CD4-positive, alpha-beta T cell treated with Interleukin-4 for 4 hours (primary cell): ENCODE data around the gene USP48.
"Not testable (repeated sequence)": the region's sequence is repeated elsewhere in the genome, so short reads cannot be mapped to it uniquely, and the experiment has no call there.

Source experiments
- DNase-seq: peaks from one replicate; pipeline ENCODE4 v3.0.0-alpha.2; 2020

Gene USP48

DNA sequence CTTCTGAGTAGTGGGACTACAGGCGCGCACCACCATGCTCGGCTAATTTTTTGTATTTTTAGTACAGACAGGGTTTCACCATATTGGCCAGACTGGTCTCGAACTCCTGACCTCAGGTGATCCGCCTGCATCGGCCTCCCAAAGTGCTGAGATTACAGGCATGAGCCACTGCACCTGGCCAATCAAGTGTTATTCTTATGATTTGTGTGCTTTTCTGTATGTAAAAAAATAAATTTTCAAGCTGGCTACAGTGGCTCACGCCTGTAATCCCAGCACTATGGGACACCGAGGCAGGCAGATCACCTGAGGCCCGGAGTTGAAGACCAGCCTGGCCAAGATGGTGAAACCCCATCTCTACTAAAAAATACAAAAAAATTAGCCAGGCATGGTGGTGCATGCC is 12.3 kb downstream of the USP48 start:
- DNase-seq = not testable (repeated sequence)

DNA sequence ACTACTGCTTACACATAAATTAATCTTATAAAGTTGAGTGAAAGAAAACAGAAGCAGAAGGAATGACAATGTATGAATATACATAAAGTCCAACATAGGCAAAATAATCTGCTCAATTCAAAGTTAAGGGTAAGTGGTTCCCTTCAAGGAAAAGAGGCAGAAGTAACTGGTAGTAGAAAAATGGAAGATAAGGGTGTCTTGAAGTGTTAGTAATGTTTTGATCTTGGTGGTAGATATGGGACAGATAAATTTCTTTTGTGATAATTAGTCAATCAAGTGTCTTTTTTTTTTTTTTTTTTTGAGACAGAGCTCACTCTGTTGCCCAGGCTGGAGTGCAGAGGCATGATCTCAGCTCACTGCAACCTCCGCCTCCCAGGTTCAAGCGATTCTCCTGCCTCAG is 12.7 kb downstream of the USP48 start:
- DNase-seq = no peak

DNA sequence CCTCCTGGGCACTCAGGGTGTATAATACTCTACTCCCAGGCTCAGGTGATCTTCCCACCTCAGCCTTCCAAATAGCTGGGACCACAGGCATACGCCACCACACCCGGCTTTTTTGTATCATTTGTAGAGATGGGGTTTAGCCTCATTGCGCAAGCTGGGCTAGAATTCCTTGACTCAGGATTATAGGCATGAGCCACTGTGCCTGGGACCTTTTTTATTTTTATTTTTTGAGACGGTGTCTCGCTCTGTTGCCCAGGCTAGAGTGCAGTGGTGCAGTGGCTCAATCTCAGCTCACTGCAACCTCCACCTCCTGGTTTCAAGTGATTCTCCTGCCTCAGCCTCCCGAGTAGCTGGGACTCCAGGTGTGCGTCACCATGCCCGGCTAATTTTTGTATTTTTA is 15.8 kb downstream of the USP48 start:
- DNase-seq = not testable (repeated sequence)

DNA sequence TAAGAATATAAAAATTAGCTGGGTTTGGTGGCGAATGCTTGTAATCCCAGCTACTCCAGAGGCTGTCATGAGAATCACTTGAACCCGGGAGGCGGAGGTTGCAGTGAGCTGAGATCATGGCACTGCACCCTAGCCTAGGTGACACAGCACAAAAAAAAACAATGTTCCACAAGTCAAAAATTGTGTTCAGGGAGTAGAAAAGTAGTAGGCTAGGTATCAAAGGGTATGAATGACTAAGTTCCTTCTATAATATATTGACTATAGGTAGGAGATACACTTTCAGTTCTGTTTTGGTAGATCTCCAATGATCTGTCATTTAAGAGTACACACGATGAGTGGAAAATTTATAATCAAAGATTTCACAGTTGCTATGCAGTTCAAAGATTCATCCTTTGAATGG is 16.7 kb downstream of the USP48 start:
- no peak for DNase-seq

DNA sequence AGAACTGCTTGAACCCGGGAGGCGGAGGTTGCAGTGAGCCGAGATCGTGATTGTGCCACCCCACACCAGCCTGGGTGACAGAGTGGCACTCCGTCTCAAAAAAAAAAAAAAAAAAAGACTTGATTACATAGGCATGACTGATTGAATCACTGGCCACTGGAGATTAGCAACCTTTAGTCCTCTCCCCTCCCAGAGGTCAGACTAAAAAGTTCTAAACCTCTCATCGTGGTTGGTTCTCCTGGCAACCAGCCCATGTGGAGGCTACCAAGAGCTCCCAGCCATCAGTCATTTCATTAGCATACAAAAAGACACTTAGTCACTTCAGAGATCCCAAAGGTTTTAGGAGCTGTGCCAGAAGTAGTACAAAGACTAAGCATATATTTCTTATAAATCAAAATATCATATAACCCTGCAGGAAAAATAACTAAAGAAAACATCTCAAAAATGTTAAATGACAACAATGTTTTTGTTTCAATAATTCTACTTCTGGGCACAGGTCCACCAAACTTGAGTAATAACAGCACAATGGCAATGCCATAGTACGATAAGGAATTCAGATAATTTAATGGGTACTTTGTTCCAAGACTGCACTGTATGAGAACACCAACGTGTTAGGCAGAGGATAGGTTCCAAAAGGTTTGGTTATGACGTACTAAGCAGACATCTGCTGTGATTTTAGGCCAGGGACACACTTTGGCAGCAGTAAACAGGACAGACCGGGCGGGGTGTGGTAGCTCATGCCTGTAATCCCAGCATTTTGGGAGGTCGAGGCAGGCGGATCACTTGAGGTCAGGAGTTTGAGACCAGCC is 18.1 kb downstream of the USP48 start:
- no peak for DNase-seq

DNA sequence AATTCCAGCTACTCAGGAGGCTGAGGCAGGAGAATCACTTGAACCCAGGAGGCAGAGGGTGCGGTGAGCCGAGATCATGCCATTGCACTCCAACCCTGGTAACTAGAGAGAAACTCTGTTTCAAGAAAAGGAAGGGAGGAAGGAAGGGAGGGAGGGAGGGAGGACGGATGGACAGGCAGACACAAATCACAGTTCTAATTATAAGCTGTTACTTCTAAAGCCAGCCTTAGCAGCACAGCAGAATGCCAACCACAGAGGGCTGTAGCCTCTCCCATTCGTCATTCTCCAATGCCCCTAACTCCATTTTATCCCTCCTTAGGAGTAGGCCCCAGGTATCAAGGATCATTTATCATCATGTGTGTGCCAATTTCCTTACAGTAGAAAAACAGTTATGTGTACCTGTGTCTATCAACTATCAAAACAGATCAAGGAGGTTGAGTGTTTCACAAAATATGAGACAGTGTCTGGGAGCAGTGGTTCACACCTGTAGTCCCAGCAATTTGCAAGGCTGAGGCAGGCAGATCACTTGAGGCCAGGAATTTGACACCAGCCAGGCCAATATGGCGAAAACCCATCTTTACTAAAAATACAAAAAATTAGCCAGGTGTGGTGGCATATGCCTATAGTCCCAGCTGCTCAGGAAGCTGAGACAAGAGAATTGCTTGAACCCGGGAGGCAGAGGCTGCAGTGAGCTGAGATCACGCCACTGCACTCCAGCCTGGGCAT is 19.1 kb downstream of the USP48 start:
- DNase-seq = no peak

DNA sequence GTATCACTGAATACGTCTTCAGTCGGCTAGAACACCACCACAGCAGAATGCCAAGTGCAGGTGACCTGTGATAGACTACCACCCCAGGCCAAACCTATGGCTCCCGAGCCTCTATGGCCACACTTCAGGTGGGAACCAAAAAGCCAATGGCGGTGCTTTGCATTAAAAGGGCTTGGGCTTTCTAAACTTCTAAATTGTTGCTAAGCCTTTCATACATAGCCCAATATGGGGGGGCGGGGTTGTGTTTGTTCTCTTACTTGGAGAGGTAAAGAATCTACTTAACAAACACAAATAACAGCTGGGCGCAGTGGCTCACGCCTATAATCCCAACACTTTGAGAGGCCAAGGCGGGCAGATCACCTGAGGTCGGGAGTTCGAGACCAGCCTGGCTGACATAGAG is 19.7 kb downstream of the USP48 start:
- DNase-seq = no peak

DNA sequence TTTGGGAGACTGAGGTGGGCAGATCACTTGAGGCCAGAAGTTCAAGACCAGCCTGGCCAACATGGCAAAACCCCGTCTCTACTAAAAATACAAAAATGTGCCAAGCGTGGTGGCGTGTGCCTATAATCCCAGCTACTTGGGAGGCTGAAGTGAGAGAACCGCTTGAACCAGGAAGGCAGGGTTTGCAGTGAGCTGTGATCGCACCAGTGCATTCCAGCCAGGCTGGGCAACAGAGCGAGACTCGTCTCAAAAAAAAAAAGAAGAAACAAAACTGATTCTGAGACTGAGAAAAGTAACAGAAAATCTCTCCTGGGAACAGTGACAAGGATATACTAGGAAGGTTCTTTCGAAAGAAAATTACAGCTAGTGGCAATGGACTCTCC is 20.9 kb downstream of the USP48 start:
- no peak for DNase-seq

DNA sequence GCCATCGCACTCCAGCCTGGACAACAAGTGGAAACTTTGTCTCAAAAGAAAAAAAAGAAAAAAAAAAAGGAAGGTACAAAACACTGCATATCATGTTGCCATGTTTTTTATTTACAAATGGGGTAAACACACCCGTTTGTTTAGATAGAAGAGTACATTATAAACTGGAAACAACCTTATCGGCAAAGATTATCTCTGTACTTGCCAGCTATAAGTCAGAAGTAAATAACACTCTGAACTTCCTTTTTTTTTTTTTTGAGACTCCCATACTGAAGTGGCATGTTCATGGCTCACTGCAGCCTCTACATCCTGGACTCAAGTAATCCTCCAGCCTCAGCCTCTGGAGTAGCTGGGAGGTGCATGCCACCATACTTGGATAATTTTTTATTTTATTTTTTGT is 21.9 kb downstream of the USP48 start:
- no peak for DNase-seq

DNA sequence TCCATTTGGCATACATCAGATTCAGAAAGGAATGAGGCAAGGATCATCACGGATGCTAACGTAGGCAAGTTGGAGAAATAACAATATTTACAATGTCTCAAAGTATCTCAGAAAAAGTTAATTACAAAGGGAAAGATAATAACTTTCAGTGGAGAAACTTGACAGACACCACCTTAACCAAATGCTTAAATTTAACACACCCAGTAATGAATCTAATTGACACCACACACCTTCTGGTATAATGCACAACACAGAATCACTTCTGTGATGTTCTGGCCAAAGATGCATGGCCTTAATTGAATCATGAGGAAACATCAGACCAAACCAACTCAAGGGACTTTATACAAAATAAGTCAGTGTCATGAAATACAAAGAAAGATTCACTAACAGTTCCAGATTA is 23.1 kb downstream of the USP48 start:
- no peak for DNase-seq

DNA sequence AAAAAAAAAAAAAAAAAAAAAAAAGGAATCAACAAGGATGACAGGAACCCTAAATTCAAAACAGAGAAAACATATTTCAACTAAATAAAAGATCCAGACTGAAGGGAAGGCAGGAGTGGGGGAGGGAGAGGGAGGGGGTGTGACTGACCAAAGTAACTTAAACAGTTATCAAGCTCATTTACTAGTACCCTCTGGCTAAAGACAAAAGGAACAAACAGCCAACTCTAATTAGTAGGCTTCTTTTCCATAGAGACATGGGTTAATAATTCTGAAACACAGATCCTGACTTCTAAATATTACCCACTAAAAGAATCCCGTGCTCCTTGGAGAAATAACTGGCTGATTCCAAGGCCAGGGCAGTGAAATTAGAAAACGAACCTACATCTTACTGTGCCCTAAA is 23.8 kb downstream of the USP48 start:
- no peak for DNase-seq

DNA sequence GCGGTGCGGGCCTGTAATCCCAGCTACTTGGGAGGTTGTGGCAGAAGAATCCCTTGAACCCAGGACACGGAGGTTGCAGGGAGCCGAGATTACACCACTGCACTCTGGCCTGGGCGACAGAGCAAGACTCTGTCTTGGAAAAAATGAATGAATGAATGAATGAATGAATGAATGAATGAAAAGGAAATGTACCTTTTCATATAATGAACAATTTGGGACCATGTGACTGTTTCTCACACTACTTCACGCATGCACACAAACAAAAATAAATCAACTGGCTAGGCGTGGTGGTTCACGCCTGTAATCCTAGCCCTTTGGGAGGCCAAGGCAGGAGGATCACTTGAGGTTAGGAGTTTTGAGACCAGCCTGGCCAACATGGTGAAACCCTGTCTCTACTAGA is 24.3 kb downstream of the USP48 start:
- DNase-seq = no peak

DNA sequence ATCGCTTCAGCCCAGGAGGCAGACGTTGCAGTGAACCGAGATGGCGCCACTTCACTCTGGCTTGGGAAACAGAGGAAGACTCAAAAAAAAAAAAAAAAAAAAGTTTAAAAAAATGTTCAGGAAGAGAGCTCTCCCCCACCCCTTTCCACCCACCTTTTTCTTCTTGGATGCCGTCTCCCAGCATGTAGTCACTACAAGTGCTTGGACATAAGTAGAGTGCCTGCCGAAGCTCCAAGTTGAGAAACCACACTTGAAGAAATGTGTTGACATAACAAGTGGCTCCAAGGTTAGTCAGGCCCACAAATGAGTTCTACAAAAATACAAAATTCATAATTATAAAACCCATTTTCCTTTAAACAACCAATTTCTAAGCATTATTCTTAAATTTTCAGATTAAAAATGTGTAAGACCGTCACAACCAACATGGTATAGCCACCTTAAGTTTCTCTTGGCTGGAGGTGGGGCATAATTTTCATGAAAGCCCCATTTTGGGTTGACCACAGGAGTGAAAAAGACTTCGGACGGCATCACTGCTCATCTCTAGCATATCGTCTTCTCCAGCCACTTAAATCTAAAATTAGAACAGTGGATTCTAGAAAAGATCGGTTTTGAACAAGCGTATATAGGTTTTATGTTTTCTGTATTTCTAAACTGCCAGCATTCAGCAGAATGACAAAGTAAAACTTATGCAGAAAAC is 26.4 kb downstream of the USP48 start:
- no peak for DNase-seq

DNA sequence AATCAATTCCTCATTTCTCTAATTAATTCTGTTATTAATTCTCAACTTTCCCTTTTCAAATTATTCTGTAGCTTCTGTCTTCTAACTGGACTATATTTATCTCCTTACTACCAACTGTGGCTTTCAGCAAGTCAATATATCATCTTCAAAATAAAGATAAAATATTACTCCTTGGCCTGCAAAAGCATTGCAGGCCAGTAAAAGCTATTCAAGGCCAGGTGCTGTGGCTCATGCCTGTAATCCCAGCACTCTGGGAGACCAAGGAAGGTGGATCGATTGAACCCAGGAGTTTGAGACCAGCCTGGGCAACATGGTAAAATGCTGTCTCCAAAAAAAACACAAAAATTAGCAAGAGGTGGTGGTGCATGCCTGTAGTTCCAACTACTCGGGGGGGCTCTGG is 27.9 kb downstream of the USP48 start:
- DNase-seq = no peak

DNA sequence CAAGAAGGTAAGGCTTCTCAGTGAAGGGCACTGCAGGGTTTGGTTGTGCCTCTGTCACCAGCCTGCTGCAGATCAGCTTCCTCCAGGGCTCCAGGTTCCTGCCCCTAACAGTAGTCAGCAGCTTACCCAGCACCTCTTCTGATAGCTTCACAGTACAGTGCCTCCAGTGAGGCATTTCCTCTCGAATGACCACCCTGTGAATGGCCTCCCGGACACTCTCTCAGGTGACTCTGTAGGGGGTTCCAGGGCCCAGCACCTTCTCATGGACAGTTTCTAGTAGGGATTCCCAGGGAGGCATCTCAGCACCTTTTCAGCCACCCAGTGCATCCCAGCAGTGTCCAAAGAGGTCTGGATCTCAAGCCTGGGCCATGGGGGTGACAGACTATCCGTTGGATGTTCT is 28.4 kb downstream of the USP48 start:
- DNase-seq = no peak

DNA sequence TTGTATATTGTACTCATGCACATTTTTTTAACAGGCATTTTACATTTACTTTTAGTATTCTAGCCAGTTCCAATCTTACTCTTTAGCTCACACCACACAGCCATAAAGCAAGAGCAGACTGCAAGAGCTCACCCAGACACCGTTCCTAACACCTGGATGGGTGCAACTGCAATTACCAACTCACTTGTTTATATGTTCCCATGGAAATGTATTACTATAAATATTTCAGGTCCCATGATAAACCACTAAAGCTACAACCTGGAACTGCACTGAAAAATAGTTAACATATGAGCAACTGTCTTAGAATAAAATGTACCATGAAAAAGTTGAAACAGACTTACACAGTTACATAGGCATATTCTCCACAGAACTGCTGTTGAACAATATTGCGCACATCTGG is 30.8 kb downstream of the USP48 start:
- no peak for DNase-seq

DNA sequence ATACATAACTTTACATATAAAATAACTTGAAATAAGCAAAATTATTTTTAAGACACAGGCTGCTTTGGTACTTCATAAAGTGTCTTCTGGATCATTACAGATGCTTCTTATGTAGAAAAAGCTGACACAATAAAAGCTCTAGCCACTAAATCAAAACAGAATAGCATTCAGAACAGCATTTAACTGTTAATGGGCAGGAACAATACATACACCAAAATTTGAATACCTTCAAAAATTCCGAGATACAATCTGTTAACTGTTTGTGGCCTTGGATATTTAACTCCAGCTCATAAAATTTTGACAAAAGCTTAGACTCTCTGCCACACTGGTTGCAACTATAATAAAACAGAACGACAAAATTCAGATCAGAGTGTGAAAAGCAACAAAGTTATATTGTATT is 31.7 kb downstream of the USP48 start:
- DNase-seq = no peak

DNA sequence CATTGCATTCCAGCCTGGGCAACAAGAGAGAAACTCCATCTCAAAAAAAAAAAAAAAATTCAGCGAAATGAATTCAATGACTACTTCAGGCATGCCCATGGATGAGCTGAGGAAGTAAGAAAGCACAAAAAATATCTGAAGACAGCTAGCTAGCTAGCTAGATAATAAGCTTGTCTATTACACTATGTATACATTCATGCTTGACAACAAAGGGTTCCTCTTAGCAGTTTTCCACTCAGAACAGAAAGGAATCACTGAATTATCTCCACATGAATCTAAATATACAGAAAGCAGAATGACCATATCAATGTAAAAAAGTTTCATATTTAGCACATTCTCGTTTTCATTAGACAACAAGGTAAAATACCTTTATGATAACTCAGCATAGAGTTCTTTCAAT is 32.1 kb downstream of the USP48 start:
- no peak for DNase-seq

DNA sequence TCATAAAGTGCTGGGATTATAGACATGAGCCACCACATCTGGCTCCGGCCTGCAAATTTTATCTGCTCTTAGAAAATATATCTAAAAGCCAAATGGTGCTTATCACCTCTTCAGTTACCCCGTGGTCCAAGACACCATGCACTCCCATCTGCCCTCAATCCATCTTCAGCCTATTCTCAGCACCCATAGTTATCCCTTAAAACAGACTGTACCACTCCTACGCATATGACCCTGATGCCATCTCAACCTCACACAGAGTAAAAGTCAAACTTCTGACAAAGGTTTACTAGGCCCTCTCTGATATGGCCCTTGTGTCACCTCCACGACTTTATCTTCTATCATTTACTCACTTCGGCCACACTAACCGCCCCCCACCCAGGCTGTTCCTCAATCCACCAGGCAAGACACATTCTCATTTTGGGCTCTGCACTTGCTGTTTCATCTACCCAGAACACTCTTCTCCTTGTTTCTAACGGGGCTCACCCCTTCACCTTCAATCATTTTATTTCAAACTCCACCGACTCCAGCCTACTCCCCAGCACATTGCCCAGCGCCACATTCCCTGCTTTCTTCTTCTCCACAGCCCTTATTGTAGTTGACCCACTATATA is 33.0 kb downstream of the USP48 start:
- no peak for DNase-seq

DNA sequence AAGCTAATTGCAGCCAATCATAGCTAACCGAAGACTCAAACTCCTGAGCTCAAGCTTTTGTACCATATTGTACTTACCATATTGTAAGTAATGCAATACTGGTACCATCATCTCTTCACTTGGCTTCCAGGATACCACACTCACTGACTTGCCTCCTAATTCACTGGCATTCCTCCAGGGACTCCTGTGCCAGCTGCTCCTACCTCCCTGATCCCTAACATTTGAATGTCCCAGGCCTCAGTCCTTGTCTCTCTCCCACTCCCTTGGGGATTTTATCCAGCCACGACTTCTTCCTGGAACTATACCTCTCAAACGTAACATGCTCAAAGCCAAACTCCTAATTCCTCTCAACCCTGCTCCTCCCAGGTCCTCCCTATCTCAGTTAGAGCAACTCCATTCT is 33.8 kb downstream of the USP48 start:
- DNase-seq = no peak

DNA sequence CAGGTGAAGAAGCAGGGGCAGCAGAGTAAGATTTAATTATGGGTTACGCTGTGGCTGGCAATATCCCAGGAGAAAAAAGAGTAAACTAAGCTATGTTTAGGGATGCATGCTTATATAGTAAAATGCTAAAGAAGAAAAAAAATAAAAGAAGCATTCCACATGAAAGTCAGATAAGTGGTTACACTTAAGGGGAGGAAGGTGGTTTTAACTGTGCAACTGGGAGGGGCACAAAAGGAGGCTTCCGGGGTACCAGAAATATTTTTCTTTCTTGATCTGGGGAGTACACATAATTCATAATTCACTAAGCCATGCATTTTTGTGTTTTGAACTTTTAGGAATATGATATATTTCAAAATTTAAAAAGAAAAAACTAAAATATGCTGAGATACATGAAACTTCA is 39.5 kb downstream of the USP48 start:
- no peak for DNase-seq

DNA sequence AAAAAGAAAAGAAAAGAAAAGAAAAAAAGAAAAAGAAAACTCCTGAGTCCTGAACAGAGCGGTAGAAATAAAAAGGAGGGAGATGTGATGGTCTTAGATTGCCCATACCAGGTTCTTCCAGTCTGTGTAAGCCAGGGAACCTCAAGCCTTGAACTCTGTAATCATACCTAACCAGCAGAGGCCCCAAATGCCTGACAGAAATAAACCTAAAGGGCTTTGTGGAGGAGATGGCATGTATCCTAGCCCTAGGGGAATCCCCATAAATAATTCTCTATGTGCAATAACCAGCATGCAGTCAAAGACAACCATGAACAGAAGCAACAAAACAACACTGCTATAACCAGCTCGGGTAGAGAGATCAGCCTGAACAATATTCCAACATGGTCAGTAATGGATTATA is 40.4 kb downstream of the USP48 start:
- DNase-seq = no peak

DNA sequence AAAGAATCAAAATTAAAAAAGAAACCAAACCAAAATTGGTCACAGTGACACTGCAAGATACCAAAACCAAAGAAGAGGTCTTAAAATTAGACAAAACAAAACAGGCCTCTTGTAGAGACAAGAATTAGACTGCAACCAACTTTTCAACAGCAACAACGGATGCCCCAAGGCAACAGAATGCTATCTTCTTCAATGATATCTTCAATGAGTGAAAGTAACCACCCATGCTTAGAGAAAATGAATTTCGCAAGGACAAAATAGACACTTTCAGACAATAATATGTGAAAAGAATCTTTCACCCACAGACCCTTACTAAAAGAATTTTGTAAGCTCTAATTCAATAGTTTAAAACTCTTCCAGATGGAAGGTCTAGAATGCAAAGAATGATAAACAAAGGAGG is 41.7 kb downstream of the USP48 start:
- no peak for DNase-seq

DNA sequence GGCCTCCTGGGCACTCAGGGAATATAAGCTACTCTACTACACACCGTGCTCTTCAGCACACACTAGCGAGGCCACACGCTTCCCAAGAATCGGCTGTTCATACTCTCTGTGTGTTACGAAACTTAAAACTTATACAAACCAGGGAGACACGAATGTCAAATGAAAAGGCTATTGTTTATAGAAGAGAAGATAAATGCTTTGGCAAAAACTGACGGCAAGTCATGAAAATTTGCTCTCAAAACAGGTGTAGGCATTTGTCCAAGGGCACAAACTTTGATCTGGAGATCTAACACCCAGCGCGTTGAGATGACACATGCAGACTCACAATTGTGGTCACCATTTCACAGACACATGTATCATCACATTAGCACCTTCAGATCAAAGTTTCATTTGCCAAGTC is 46.1 kb downstream of the USP48 start:
- DNase-seq = no peak
